ENCODE measurements around the gene WNT7A.

Gene WNT7A

GRCh38 chr3:13791198-13792050, 88.4 kb downstream of the WNT7A start:
- ATAC-seq (ENCODE audit: insufficient read depth, low read depth): no peak
- no peaks in the 10 kb centered on the region for H3K27me3 ChIP-seq (ENCODE audit: insufficient read depth, low read length, poor library complexity)
- no peak overlapping the region for H3K9ac ChIP-seq (ENCODE audit: low read depth, low read length)

GRCh38 chr3:13790376-13791197, 89.3 kb downstream of the WNT7A start:
- Histone ChIP-seq H2AFZ (ENCODE audit: low read depth, low read length) (no peak overlapping the region), H3K4me1 (ENCODE audit: insufficient read depth, low read length) (no peaks in the 10 kb centered on the region), H3K9ac (ENCODE audit: low read depth, low read length) (no peak overlapping the region), H3K36me3 (ENCODE audit: insufficient read depth, low read length) (no peaks in the 10 kb centered on the region), H3K4me2 (ENCODE audit: insufficient read depth, low read length) (no peak overlapping the region), H3K4me3 (ENCODE audit: low read depth in 1 of 2, low read length in 2 of 2) (no peak overlapping the region), H3K9me3 (ENCODE audit: insufficient read depth, low read length, severe bottlenecking) (no peaks in the 10 kb centered on the region), H3K27ac (ENCODE audit: low read length) (no peak overlapping the region), H4K20me1 (ENCODE audit: insufficient read depth, low read length) (no peaks in the 10 kb centered on the region; the same call in 1 of the 2 replicates), H3K27me3 (ENCODE audit: insufficient read depth, low read length, poor library complexity) (no peaks in the 10 kb centered on the region), H3K79me2 (ENCODE audit: insufficient read depth, low read length) (no peaks in the 10 kb centered on the region)
- DNase-seq (no peak), ATAC-seq (ENCODE audit: insufficient read depth, low read depth) (no peak)
- TF ChIP-seq EZH2 (IDR thresholded peaks at IDR 0.05; ENCODE audit: borderline replicate concordance, low read depth, low read length, severe bottlenecking): no peak
- no peak for TF ChIP-seq CTCF (IDR thresholded peaks at IDR 0.05; ENCODE audit: borderline replicate concordance, extremely low read depth, low read length, poor library complexity, severe bottlenecking)

More at GRCh38 chr3:13791198-13792050, 88.4 kb downstream of the WNT7A start:
- H3K4me3 ChIP-seq (ENCODE audit: low read depth in 1 of 2, low read length in 2 of 2): no peak overlapping the region
- no peak overlapping the region for H2AFZ ChIP-seq (ENCODE audit: low read depth, low read length)
- no peak for DNase-seq
- no peaks in the 10 kb centered on the region; the same call in 1 of the 2 replicates for H4K20me1 ChIP-seq (ENCODE audit: insufficient read depth, low read length)
- H3K36me3 ChIP-seq (ENCODE audit: insufficient read depth, low read length): no peaks in the 10 kb centered on the region
- H3K9me3 ChIP-seq (ENCODE audit: insufficient read depth, low read length, severe bottlenecking): no peaks in the 10 kb centered on the region
- no peak overlapping the region for H3K4me2 ChIP-seq (ENCODE audit: insufficient read depth, low read length)
- no peak overlapping the region for H3K27ac ChIP-seq (ENCODE audit: low read length)
- H3K4me1 ChIP-seq (ENCODE audit: insufficient read depth, low read length): no peaks in the 10 kb centered on the region
- TF ChIP-seq EZH2 (IDR thresholded peaks at IDR 0.05; ENCODE audit: borderline replicate concordance, low read depth, low read length, severe bottlenecking) (no peak), CTCF (IDR thresholded peaks at IDR 0.05; ENCODE audit: borderline replicate concordance, extremely low read depth, low read length, poor library complexity, severe bottlenecking) (no peak)
- no peaks in the 10 kb centered on the region for H3K79me2 ChIP-seq (ENCODE audit: insufficient read depth, low read length)

GRCh38 chr3:13788522-13789424, 91.1 kb downstream of the WNT7A start:
- Histone ChIP-seq H3K4me1 (ENCODE audit: insufficient read depth, low read length) (no peaks in the 10 kb centered on the region), H3K79me2 (ENCODE audit: insufficient read depth, low read length) (no peaks in the 10 kb centered on the region), H3K4me3 (ENCODE audit: low read depth in 1 of 2, low read length in 2 of 2) (no peak overlapping the region), H2AFZ (ENCODE audit: low read depth, low read length) (no peak overlapping the region), H3K27ac (ENCODE audit: low read length) (no peak overlapping the region), H3K27me3 (ENCODE audit: insufficient read depth, low read length, poor library complexity) (peaks cover 8% of the 10 kb centered on the region), H3K4me2 (ENCODE audit: insufficient read depth, low read length) (no peak overlapping the region), H4K20me1 (ENCODE audit: insufficient read depth, low read length) (no peaks in the 10 kb centered on the region; the same call in 1 of the 2 replicates), H3K9me3 (ENCODE audit: insufficient read depth, low read length, severe bottlenecking) (no peaks in the 10 kb centered on the region), H3K9ac (ENCODE audit: low read depth, low read length) (no peak overlapping the region), H3K36me3 (ENCODE audit: insufficient read depth, low read length) (no peaks in the 10 kb centered on the region)
- DNase-seq (no peak), ATAC-seq (ENCODE audit: insufficient read depth, low read depth) (no peak)
- TF ChIP-seq CTCF (IDR thresholded peaks at IDR 0.05; ENCODE audit: borderline replicate concordance, extremely low read depth, low read length, poor library complexity, severe bottlenecking) (no peak), EZH2 (IDR thresholded peaks at IDR 0.05; ENCODE audit: borderline replicate concordance, low read depth, low read length, severe bottlenecking) (no peak)

All from DND-41 (cell line).